K562 (cell line): Measurements from ENCODE around the gene SORT1. TPM values are rescaled to one million over a fixed set of nuclear protein-coding genes. Genes with fewer than 3 reads are reported as not detected.

Experiments
- CSDE1 ChIP-seq, 2 experiments: fragments of 450-650 bp; IDR thresholded peaks; 2 replicates each; pipeline ENCODE4 v1.6.1; 2016; ENCODE audit warnings: mild to moderate bottlenecking in 1 of 2
- HDAC1 ChIP-seq, 2 experiments: fragments of 450-650 bp; IDR thresholded peaks; 2 replicates each; pipeline ENCODE4 v1.6.1; 2016 to 2017; ENCODE audit warnings: inconsistent platforms in 1 of 2, mild to moderate bottlenecking in 1 of 2, moderate library complexity in 1 of 2
- KLF16 ChIP-seq: IDR thresholded peaks from 2 replicates; pipeline ENCODE4 v1.6.1; 2016; ENCODE audit warnings: antibody characterized with exemption
- STAT5B ChIP-seq: fragments of 250-450 bp; sonication (Bioruptor Pico); IDR thresholded peaks from 2 replicates; pipeline ENCODE4 v1.8.0; 2021; ENCODE audit warnings: mild to moderate bottlenecking, inconsistent platforms
- polyA plus RNA-seq, 8 experiments: library from polyadenylated mRNA; depleted of rRNA in 4 of 8; stranded (reverse) in 5 of 8; unstranded in 3 of 8; fragments of >200 nt; fragmentation: Nextera tagmentation in 2 of 8; fragmentation: Illumina TruSeq in 1 of 8; extraction: Ambion mirVana in 2 of 8; extraction: Trizol in 1 of 8; gene quantifications; 2 replicates each; pipeline versions ENCODE4 v1.2.1 to v1.2.3, GENCODE V29; 2011 to 2014; ENCODE audit warnings: inconsistent platforms in 1 of 8, missing spikeins in 1 of 8
- total RNA-seq, 7 experiments: library from RNA; depleted of rRNA in 6 of 7; stranded (reverse); fragments of >200 nt in 6 of 7; fragmentation: Illumina TruSeq in 2 of 7; extraction: Trizol in 2 of 7; gene quantifications; 2 replicates each; pipeline versions ENCODE4 v1.2.1 to v1.2.3, GENCODE V29; 2011 to 2021; ENCODE audit warnings: low replicate concordance in 1 of 7
- TF ChIP-seq, protein P1 (sequence below): fragments of 250-450 bp; sonication (Bioruptor Pico); IDR thresholded peaks from 2 replicates; pipeline ENCODE4 v1.5.0; 2020; ENCODE audit warnings: mild to moderate bottlenecking, borderline replicate concordance
- TF ChIP-seq, protein P2 (sequence below): fragments of 450-650 bp; IDR thresholded peaks from 2 replicates; pipeline ENCODE4 v1.6.1; 2016; ENCODE audit warnings: low read depth, mild to moderate bottlenecking, moderate library complexity
- TF ChIP-seq, protein P3 (sequence below): fragments of 150-350 bp; conservative IDR thresholded peaks from 2 replicates; pipeline ENCODE4 v1.6.1; 2014; ENCODE audit warnings: low read length
- TF ChIP-seq, protein P4 (sequence below): fragments of 450-650 bp; IDR thresholded peaks from 2 replicates; pipeline ENCODE4 v1.6.1; 2016; ENCODE audit warnings: low read depth
- TF ChIP-seq, protein P5 (sequence below): fragments of 200-800 bp; sonication (Bioruptor generic); IDR thresholded peaks from 2 replicates; pipeline ENCODE4 v1.6.1; 2017; ENCODE audit warnings: missing genetic modification characterization, missing compliant biosample characterization

The SORT1 gene
- total and polyA plus RNA-seq, 9 of the 15 experiments (the other 6 are each of a cell fraction or from before 2014, with no cell fraction given), result 27.4 to 112 (median 65.0) TPM

DNA sequence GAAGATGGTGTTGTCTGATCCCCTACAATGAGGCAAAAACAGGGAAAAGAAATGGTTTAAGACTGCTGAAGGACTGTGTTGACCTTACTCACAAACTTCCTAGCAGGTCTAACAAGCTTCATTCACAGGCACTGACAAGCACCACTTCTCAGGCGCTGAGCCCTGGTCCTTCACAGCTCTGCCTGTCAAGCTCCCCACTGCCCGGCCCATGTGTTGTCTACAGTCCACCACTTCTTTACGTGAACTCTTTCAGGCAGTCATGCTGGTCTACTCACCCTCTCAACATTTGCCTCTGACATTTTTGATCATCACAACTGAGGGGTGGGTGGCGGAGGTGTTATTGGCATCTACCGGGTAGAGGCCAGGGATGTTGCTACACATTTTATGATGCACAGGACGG is 50.2 kb downstream of the SORT1 start (continued):
- TF ChIP-seq, protein P1, sequence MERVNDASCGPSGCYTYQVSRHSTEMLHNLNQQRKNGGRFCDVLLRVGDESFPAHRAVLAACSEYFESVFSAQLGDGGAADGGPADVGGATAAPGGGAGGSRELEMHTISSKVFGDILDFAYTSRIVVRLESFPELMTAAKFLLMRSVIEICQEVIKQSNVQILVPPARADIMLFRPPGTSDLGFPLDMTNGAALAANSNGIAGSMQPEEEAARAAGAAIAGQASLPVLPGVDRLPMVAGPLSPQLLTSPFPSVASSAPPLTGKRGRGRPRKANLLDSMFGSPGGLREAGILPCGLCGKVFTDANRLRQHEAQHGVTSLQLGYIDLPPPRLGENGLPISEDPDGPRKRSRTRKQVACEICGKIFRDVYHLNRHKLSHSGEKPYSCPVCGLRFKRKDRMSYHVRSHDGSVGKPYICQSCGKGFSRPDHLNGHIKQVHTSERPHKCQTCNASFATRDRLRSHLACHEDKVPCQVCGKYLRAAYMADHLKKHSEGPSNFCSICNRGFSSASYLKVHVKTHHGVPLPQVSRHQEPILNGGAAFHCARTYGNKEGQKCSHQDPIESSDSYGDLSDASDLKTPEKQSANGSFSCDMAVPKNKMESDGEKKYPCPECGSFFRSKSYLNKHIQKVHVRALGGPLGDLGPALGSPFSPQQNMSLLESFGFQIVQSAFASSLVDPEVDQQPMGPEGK (CRISPR knock-in tag), result no peak
- TF ChIP-seq, protein P2, sequence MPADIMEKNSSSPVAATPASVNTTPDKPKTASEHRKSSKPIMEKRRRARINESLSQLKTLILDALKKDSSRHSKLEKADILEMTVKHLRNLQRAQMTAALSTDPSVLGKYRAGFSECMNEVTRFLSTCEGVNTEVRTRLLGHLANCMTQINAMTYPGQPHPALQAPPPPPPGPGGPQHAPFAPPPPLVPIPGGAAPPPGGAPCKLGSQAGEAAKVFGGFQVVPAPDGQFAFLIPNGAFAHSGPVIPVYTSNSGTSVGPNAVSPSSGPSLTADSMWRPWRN, result no peak
- TF ChIP-seq STAT5B (CRISPR knock-in tag) (no peak), HDAC1 (IDR thresholded peaks at IDR 0.05) (no peak), KLF16 (no peak), CSDE1 (IDR thresholded peaks at IDR 0.05) (no peak)
- TF ChIP-seq, protein P3, sequence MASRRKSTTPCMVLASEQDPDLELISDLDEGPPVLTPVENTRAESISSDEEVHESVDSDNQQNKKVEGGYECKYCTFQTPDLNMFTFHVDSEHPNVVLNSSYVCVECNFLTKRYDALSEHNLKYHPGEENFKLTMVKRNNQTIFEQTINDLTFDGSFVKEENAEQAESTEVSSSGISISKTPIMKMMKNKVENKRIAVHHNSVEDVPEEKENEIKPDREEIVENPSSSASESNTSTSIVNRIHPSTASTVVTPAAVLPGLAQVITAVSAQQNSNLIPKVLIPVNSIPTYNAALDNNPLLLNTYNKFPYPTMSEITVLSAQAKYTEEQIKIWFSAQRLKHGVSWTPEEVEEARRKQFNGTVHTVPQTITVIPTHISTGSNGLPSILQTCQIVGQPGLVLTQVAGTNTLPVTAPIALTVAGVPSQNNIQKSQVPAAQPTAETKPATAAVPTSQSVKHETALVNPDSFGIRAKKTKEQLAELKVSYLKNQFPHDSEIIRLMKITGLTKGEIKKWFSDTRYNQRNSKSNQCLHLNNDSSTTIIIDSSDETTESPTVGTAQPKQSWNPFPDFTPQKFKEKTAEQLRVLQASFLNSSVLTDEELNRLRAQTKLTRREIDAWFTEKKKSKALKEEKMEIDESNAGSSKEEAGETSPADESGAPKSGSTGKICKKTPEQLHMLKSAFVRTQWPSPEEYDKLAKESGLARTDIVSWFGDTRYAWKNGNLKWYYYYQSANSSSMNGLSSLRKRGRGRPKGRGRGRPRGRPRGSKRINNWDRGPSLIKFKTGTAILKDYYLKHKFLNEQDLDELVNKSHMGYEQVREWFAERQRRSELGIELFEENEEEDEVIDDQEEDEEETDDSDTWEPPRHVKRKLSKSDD, result no peak
- TF ChIP-seq, protein P4, sequence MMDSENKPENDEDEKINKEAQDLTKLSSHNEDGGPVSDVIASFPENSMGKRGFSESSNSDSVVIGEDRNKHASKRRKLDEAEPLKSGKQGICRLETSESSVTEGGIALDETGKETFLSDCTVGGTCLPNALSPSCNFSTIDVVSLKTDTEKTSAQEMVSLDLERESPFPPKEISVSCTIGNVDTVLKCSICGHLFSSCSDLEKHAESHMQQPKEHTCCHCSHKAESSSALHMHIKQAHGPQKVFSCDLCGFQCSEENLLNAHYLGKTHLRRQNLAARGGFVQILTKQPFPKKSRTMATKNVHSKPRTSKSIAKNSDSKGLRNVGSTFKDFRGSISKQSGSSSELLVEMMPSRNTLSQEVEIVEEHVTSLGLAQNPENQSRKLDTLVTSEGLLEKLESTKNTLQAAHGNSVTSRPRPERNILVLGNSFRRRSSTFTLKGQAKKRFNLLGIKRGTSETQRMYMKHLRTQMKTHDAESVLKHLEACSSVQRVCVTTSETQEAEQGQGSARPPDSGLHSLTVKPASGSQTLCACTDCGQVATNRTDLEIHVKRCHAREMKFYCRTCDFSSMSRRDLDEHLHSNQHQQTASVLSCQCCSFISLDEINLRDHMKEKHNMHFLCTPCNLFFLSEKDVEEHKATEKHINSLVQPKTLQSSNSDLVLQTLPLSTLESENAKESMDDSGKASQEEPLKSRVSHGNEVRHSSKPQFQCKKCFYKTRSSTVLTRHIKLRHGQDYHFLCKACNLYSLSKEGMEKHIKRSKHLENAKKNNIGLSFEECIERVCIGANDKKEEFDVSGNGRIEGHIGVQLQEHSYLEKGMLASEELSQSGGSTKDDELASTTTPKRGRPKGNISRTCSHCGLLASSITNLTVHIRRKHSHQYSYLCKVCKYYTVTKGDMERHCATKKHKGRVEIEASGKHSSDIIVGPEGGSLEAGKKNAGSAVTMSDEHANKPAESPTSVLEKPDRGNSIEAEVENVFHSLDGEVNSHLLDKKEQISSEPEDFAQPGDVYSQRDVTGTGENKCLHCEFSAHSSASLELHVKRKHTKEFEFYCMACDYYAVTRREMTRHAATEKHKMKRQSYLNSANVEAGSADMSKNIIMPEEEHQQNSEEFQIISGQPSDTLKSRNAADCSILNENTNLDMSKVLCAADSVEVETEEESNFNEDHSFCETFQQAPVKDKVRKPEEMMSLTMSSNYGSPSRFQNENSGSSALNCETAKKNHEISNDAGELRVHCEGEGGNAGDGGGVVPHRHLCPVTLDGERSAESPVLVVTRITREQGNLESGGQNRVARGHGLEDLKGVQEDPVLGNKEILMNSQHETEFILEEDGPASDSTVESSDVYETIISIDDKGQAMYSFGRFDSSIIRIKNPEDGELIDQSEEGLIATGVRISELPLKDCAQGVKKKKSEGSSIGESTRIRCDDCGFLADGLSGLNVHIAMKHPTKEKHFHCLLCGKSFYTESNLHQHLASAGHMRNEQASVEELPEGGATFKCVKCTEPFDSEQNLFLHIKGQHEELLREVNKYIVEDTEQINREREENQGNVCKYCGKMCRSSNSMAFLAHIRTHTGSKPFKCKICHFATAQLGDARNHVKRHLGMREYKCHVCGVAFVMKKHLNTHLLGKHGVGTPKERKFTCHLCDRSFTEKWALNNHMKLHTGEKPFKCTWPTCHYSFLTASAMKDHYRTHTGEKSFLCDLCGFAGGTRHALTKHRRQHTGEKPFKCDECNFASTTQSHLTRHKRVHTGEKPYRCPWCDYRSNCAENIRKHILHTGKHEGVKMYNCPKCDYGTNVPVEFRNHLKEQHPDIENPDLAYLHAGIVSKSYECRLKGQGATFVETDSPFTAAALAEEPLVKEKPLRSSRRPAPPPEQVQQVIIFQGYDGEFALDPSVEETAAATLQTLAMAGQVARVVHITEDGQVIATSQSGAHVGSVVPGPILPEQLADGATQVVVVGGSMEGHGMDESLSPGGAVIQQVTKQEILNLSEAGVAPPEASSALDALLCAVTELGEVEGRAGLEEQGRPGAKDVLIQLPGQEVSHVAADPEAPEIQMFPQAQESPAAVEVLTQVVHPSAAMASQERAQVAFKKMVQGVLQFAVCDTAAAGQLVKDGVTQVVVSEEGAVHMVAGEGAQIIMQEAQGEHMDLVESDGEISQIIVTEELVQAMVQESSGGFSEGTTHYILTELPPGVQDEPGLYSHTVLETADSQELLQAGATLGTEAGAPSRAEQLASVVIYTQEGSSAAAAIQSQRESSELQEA, result no peak
- TF ChIP-seq, protein P5, sequence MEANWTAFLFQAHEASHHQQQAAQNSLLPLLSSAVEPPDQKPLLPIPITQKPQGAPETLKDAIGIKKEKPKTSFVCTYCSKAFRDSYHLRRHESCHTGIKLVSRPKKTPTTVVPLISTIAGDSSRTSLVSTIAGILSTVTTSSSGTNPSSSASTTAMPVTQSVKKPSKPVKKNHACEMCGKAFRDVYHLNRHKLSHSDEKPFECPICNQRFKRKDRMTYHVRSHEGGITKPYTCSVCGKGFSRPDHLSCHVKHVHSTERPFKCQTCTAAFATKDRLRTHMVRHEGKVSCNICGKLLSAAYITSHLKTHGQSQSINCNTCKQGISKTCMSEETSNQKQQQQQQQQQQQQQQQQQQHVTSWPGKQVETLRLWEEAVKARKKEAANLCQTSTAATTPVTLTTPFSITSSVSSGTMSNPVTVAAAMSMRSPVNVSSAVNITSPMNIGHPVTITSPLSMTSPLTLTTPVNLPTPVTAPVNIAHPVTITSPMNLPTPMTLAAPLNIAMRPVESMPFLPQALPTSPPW (CRISPR knock-in tag), result no peak
- TF ChIP-seq, all 486 proteins: peak for 0
